ENCODE results near the gene TGM2.

TGM2 gene

DNA sequence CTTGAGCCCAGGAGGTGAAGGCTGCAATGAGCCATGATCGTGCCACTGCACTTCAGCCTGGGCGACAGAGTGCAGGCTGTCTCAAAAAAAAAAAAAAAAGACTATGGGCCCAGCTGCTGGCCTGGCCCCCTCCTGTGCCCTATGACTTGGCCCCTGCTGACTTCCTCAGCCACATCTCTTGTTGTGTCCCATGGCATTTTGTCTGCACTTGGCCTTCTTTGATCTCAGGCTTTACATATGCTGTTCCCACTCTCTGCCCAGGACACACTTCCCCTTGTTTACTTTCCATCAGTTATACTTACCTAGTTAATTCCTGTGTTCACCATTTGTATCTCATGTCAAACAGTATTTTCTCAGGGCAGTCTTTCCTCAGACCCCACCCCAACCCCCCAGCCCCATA, 87.0 kb downstream of the TGM2 start:
- TF ChIP-seq ZNF274 (IDR thresholded peaks at IDR 0.05; ENCODE audit: low read depth, low read length), result no peak
- H3K4me3 ChIP-seq (ENCODE audit: low read length), result no peak overlapping the region
